NCI-H128 (cell line): ENCODE data around the gene TOMM7.
A peak's percentile ranks its signal among the peaks of the same experiment; 100 is the strongest.

Source experiments
- DNase-seq: peaks from one replicate; lab custom pipeline; 2025; ENCODE audit not compliant: unreplicated experiment; lab: John Stamatoyannopoulos, UW

TOMM7 gene

GRCh38 chr7:22822486-22823141, at the start of gene TOMM7:
Gene TOMM7, minus strand, starts transcription at chr7:22822849. Its CDS starts 70 bp downstream, at chr7:22822779.
- peak; percentile 94 for DNase-seq

- no peak for DNase-seq
These were observed 49.6 kb upstream of the TOMM7 start for GRCh38 chr7:22872096-22872807.

DNA sequence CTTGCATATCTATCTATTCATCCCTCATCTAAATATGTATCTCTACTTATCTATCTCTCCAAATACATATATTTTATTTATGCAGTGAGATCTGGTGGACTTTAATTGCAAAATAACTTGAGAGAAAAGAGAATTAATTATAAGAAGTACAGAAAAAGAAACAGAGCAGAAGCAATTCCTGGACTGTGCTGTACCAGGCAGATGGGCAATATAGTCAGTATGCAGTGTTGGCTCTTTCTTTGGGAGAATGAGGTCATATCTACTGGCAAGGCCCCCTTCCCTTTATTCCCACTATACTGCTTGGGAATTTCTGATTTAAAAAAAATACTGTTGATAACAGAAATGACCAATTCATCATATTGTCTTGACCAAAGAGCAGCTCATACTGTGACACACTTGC, 49.0 kb upstream of the TOMM7 start:
- DNase-seq, result no peak

DNA sequence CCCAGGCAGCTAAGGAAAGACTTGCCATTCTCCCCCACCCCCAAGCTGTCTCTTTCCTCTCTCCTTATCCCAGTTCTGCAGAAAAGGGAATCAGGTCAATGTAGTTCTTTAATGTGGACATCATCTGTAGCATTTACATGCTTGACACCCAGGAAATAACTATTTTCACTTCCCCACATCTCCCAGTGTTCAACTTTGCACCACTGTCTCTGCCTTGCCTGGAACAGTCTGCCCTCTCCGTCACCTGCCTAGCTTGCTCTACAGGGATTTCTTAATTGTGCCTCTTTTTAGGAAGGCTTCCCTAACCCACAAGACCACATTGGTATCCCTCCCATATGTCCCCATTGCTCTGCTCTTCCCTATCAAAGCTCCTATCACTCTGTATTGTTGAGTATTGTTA, 45.9 kb upstream of the TOMM7 start:
- DNase-seq, result no peak

DNA sequence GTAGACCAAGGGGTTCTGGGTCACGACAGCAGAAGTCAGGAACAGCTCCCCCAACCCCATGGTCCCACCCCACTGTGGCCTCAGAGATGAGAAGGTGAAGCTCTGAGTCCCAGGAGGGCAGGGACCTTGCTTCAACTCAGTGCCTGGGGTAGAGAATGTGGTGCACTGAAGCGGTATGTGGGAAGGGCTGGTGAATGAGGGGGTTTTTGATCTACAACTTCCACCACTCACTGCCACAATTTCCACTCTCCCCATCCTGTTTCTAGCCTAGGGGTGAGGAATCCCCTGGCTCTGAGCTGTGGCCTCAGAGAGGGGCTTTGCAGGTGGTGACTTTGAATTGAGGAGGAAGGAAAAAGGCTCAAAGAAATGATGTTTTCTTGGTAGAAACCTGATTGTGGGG, 44.9 kb upstream of the TOMM7 start:
- DNase-seq, result no peak

GRCh38 chr7:22867003-22867402, 44.4 kb upstream of the TOMM7 start:
- DNase-seq, result no peak

DNA sequence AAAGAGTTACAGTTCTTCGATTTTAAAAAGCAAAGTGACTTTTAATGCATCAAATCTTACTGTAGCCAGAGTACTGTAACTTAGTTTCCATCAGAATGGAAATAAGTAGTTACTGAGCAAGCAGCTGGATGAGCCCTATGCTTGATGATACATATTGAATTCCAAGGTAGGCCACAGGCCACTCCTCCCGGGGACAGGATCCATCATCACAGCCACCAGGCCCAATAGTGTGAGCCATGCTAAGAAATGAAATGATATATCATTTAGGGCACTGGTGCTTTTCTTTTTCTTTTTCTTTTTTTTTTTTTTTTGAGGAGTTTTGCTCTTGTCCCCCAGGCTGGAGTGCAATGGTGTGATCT, 42.9 kb upstream of the TOMM7 start:
- DNase-seq, result no peak

DNA sequence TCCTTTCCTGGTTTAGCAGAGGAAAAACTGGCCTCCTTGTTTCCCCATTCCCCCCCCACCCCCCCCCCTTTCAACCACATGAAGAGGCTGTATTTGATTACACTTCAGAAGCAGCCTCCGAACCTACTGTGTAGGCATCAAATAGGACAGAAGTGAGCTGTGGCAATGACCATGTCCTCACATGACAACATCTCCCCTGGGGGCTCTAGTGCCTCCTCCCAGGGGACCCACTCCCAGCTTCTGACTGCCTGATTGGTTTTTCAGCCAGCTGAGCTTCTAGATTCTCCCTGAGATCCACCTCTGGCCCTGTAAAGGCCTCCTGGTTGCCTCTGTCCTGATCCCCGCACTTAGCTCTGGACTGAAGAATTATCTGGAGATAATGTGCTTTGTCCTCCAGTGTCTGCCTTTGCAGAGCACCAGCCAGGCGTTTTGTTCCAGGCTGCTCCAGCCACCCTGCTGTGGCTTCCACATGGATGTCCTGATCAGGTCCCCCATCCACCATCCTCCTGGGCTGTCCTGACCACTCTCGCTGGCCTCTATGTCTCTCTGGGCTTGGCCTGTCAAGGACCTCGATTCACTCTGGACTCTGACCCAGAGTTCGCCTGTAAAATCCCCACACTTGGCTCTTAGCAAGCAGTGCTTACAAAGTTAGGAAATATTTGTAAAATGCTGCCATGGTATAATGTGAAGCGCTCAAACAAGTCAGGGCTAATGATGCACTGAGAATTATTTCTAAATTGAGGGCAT, 42.4 kb upstream of the TOMM7 start:
- DNase-seq, result no peak

DNA sequence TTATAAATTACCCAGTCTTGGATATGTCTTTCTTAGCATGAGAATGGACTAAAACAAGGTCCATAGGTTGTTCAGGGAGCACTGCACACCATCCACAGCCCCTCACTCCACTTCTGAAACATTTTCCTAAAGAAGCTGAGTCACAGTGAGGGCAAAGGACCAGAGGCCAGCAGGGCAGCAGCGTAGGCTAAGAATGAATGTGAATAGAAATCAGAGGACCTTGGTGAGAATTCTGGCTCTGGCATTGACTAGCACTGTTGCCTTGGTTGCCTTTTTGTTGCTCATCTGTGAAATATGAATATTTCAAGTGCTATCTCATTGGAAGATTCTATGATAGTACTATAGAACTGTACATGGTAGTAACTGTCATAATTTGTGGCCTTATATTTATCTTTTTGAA, 41.7 kb upstream of the TOMM7 start:
- DNase-seq, result no peak

DNA sequence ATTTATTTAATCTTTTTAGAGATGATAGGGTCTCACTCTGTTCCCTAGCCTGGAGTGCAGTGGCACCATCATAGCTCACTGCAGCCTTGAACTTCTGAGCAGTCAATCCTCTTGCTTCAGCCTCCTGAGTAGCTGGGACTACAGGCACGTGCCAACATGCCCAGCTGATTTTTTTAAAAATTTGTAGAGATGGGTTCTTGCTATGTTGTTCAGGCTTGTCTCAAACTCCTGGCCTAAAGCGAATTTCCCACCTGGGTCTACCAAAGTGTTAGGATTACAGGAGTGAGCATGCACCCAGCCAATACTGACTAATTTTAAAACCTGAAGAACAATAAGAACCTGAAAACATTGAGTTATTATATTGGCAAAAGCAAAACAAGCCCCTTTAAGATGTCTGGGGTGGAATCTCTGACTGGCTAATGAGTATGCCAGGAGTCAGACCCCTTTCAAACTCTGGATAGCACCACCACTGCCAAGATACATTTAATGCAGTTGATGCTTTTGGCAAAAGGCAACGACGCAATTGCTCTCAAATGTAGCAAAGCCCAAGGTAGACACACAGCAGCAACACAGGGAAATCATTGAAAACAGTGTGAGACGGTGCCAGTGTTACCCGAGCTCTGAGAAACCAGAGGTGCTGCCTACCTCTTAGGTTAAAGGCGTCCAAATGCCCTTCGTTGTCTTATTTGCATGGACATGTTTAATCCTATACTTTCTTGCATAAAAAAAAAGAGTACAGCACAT, 40.7 kb upstream of the TOMM7 start:
- DNase-seq, result no peak

GRCh38 chr7:22861576-22861975, 38.9 kb upstream of the TOMM7 start:
- no peak for DNase-seq

- DNase-seq, result no peak
These were observed 38.3 kb upstream of the TOMM7 start for GRCh38 chr7:22860784-22861482.

DNA sequence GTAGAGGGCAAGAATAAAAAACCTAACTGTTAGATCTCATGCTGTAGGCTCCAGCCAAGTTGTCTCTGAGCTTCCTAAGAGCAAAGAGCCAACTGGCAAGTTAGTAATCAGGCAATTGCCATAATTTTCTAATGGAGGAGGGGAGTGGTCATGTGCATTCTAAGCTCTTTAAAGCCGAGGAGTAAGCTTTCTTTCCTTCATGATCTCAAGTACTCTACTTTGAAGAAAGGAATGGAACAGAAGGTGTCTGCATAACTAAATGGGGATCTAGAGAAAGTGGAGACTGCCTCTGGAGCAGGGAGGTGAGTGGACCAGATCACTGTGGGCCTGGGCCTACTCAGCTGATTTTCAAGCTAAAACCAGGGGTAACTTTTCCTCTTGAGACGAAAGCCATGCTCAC, 37.7 kb upstream of the TOMM7 start:
- DNase-seq, result no peak

DNA sequence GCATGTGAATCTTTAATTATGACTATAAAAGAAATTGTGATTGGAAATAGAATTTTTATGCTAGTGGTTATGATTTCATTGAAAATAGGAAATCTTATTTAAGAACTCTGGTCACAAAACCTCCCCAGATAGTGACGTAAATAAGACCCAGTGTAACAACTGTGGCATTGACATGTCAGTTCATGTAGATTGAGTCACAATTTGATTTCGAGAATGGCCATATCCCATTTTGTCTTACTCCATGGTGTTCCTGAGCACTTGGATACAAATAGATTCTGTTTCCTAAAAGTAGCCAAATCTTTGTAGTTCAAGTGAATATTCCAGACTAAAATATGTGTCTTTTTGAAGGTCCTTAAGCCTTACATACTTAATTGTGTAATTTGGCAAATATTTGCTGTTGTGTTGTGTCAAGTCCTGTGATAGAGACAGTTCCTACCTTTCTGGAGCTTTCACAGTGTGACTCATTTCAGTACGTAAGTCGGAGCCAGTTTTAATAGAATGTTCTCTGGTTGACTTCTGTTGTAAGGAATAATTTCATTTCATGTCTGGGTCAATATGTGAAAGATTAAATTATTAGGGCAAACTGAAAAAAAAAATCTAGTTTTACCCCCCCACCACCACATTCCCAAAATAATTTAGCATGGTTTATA, 37.1 kb upstream of the TOMM7 start:
- no peak for DNase-seq

GRCh38 chr7:22858640-22859561, 36.3 kb upstream of the TOMM7 start:
- no peak for DNase-seq

DNA sequence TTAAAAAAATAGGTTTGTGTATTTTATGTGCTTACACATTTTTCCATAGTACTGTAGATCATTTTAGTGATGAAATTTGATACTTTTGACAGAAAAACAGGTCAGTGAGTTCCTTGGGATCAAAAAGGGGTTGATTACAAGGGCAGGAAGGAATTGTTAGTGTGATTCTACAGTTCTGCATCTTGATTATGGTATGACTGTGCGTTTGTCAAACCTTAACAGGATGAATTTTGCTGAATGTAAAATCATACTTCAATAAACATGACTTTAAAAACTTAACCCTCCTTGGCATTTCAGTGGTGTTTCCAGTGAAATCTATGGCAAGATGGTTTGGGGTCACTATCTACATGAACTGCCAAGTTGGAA, 35.6 kb upstream of the TOMM7 start:
- DNase-seq, result no peak

GRCh38 chr7:22856416-22856815, 33.8 kb upstream of the TOMM7 start:
- no peak for DNase-seq

GRCh38 chr7:22855049-22855392, 32.4 kb upstream of the TOMM7 start:
- no peak for DNase-seq
